ENCODE measurements around the gene TRMT2B. TPM values are rescaled to one million over a fixed set of nuclear protein-coding genes. Genes with fewer than 3 reads are reported as not detected.
A peak's percentile ranks its signal among the peaks of the same experiment; 100 is the strongest.

Gene TRMT2B
- total and polyA plus RNA-seq, 2 experiments from 2014 or later: 5.4 to 18.6 TPM

DNA sequence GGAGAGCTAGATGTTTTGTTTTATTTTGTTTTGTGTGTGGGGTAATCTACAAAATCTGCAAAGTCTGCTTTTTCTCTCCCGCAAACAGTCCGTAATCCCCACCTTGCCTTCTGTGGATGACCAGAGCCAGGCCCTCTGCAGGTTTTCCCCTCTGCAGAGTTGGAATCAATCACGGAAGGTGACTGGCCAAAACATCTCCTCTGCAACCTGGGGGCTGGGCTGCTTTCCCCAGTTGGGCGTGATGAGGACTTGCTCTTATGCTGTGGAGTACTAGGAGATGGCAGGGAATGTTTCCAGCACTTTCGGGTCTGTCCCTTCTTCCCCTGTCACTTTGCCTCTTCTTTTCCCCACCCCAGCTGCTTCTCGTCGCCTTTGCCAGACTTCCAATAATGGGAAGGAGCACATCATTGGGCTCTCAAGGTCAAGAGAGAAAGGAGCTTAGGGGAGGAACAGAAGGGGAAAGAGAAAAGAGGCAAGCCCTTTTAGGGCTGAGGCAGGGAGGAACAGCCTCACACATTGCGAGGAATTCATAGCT is 27.9 kb upstream of the TRMT2B start:
- no peak for TF ChIP-seq EZH2 (IDR thresholded peaks at IDR 0.05; ENCODE audit: low read depth, unreplicated experiment)
- TF ChIP-seq REST (IDR thresholded peaks at IDR 0.05; ENCODE audit: unreplicated experiment): no peak
- TF ChIP-seq JUNB (IDR thresholded peaks at IDR 0.05; ENCODE audit: unreplicated experiment): no peak
- no peaks in the 10 kb centered on the region for H3K27me3 ChIP-seq (ENCODE audit: insufficient read depth)
- Mint-ChIP-seq H3K27me3 (ENCODE audit: insufficient read depth, low read depth, poor library complexity) (peaks cover 12% of the 10 kb centered on the region), H3K27ac (no peak overlapping the region), H3K9me3 (no peaks in the 10 kb centered on the region), H3K4me3 (peak overlapping the region; percentile 91), H3K4me1 (peaks cover 15% of the 10 kb centered on the region), H3K36me3 (ENCODE audit: low read depth) (no peaks in the 10 kb centered on the region; the same call in 2 of the 3 replicates)
- peak; percentile 54 for ATAC-seq
- H3K79me2 ChIP-seq (replicated peaks; ENCODE audit: insufficient read depth): no peaks in the 10 kb centered on the region
- DNase-seq (ENCODE audit: low spot score): peak; percentile 3
- no peaks in the 10 kb centered on the region for H4K20me1 ChIP-seq (replicated peaks; ENCODE audit: insufficient read depth)
- H3K4me3 ChIP-seq: peak overlapping the region; percentile 80
- H3K27ac ChIP-seq (ENCODE audit: low read depth): no peak overlapping the region
- H2AFZ ChIP-seq: no peak overlapping the region
- peak overlapping the region; percentile 87 for H3K4me2 ChIP-seq
- H3K4me1 ChIP-seq (ENCODE audit: insufficient read depth): peaks cover 8% of the 10 kb centered on the region; the same call in 1 of the 2 replicates
- H3F3A ChIP-seq (replicated peaks; ENCODE audit: low read depth): no peaks in the 10 kb centered on the region
- no peaks in the 10 kb centered on the region for H3K9me2 ChIP-seq (ENCODE audit: insufficient read depth)
- H3K36me3 ChIP-seq (ENCODE audit: insufficient read depth): no peaks in the 10 kb centered on the region

GRCh38 chrX:101078716-101079598 is 27.0 kb upstream of the TRMT2B start, which contains the start of gene TMEM35A:
Gene TMEM35A, plus strand, starts transcription at chrX:101078879. Its CDS starts 124 bp downstream, at chrX:101079003.
- Histone ChIP-seq H3K4me1 (ENCODE audit: insufficient read depth) (peaks cover 8% of the 10 kb centered on the region; the same call in 1 of the 2 replicates), H3F3A (replicated peaks; ENCODE audit: low read depth) (no peaks in the 10 kb centered on the region), H3K4me3 (peak within 1 kb of the TSS; percentile 80), H3K27ac (ENCODE audit: low read depth) (no peak within 1 kb of the TSS), H3K36me3 (ENCODE audit: insufficient read depth) (no peaks in the 10 kb centered on the region), H3K4me2 (peak within 1 kb of the TSS; percentile 87), H3K9me2 (ENCODE audit: insufficient read depth) (no peaks in the 10 kb centered on the region), H2AFZ (peak within 1 kb of the TSS; percentile 91), H3K79me2 (replicated peaks; ENCODE audit: insufficient read depth) (no peaks in the 10 kb centered on the region), H3K27me3 (ENCODE audit: insufficient read depth) (no peaks in the 10 kb centered on the region), H4K20me1 (replicated peaks; ENCODE audit: insufficient read depth) (no peaks in the 10 kb centered on the region)
- peak; percentile 39; the same call in 1 of the 2 replicates for TF ChIP-seq POLR2AphosphoS5 (IDR thresholded peaks at IDR 0.05; ENCODE audit: low read depth)
- TF ChIP-seq ZNF114 (CRISPR knock-in tag; IDR thresholded peaks at IDR 0.05): no peak
- H3K4me3 Mint-ChIP-seq: peak within 1 kb of the TSS; percentile 91
- peak; percentile 89 for ATAC-seq
- H3K36me3 Mint-ChIP-seq (ENCODE audit: low read depth): no peaks in the 10 kb centered on the region; the same call in 2 of the 3 replicates
- H3K4me1 Mint-ChIP-seq: peaks cover 15% of the 10 kb centered on the region
- no peaks in the 10 kb centered on the region for H3K9me3 Mint-ChIP-seq
- peak; percentile 70 for DNase-seq (ENCODE audit: low spot score)
- H3K27ac Mint-ChIP-seq: no peak within 1 kb of the TSS; the same call in 1 of the 2 replicates
- H3K27me3 Mint-ChIP-seq (ENCODE audit: insufficient read depth, low read depth, poor library complexity): peaks cover 12% of the 10 kb centered on the region
